Measurements from ENCODE around the gene LDB2.

DNA sequence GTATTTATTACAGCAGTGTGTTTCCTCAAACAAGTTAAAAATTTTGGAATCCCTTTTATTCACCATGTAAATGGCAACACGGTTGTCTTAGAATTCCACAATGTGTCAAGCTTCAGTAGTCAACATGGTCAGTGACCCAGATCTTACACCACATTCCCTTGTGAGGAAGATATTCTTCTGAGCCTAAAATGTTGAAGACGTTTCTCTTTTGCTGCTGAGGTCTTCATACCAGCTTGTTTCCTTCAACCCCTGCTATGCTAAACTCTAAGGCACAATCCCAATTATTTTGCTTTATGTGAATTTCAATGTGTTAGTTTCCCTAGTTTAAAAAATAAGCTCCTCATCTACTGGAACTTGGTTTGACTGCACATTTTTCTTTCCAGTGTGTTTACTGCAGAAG, 17.6 kb upstream of the LDB2 start:
- TF ChIP-seq, protein P1, sequence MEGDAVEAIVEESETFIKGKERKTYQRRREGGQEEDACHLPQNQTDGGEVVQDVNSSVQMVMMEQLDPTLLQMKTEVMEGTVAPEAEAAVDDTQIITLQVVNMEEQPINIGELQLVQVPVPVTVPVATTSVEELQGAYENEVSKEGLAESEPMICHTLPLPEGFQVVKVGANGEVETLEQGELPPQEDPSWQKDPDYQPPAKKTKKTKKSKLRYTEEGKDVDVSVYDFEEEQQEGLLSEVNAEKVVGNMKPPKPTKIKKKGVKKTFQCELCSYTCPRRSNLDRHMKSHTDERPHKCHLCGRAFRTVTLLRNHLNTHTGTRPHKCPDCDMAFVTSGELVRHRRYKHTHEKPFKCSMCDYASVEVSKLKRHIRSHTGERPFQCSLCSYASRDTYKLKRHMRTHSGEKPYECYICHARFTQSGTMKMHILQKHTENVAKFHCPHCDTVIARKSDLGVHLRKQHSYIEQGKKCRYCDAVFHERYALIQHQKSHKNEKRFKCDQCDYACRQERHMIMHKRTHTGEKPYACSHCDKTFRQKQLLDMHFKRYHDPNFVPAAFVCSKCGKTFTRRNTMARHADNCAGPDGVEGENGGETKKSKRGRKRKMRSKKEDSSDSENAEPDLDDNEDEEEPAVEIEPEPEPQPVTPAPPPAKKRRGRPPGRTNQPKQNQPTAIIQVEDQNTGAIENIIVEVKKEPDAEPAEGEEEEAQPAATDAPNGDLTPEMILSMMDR (IDR thresholded peaks at IDR 0.05; ENCODE audit: low read length), result no peak
- TF ChIP-seq EZH2 (optimal IDR thresholded peaks at IDR 0.05; ENCODE audit: low read depth, low read length) (no peak), EZH2phosphoT487 (IDR thresholded peaks at IDR 0.05; ENCODE audit: low read length) (no peak)

All from MM.1S (cell line).